ENCODE data around the gene TUBGCP3. TPM values are rescaled to one million over a fixed set of nuclear protein-coding genes. Genes with fewer than 3 reads are reported as not detected.
"Not testable (repeated sequence)": the region's sequence is repeated elsewhere in the genome, so short reads cannot be mapped to it uniquely, and the experiment has no call there.

TUBGCP3 gene
- total RNA-seq, 2 donors from 2014 or later: 27.3 to 67.2 TPM

DNA sequence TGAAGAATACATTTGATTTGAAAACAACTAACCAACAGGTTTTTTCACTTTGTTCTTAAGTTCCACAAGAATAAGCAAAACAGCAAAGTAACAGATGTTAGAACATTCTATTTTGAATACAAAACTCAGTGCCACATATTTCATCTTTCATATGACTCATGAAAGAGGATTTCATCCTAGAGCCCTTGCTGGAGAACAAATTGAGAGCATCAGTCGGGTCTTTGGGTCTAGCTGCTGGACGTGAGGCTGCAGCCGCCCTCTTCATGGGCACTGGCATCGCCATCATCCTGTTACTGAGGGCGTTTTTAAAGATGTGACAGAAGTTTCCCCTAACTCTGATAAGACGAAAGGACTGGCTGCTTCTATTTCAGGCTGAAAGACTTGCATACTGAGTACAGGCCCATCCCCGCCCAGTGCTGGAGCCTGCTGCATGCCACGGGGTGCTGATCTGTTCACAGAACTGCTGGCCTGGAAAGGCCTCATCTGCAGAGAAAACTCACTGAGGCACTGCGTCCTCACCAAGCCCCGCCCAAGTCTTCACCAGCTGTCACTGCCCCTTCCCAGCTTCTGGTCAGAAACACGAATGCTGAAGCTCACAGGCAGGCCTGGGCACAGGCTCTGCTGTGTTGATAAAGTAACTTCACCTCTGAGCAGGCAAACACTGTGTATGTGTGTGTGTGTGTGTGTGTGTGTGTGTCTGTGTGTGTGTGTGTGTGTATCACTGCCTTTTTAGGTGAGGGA is 101.4 kb downstream of the TUBGCP3 start:
- peaks cover 14 to 19% of the 10 kb centered on the region in 2 donors for H3K36me3 Mint-ChIP-seq
- H3K9me3 Mint-ChIP-seq: peaks cover 0 to 3% of the 10 kb centered on the region in 2 donors
- no peak overlapping the region for H3K27ac Mint-ChIP-seq
- no peak for ATAC-seq
- no peak for DNase-seq (ENCODE audit: low spot score in 2 of 2)

DNA sequence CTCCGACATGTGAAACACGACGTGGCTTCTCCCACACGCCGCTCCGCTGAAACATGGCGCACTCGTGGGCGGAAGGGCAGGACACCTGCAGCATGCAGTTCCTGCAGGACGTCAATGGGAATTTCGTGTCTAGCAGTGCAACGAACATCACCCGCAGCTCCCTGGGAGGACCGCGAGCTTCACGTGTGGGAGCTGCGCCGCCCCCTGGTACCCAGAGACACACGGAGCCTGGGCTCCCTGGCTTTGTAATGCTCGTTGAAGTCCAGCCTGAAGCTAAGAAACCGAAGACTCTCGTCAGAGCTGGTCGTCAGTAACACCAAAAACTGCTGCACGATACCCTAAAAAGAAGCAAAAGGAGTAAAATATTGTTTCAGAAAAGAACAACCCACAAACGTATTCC is 102.1 kb downstream of the TUBGCP3 start:
- H3K36me3 Mint-ChIP-seq: peaks cover 14 to 23% of the 10 kb centered on the region in 2 donors
- not testable (repeated sequence) for H3K27ac Mint-ChIP-seq; H3K9me3 Mint-ChIP-seq; ATAC-seq; DNase-seq (ENCODE audit: low spot score in 2 of 2)

DNA sequence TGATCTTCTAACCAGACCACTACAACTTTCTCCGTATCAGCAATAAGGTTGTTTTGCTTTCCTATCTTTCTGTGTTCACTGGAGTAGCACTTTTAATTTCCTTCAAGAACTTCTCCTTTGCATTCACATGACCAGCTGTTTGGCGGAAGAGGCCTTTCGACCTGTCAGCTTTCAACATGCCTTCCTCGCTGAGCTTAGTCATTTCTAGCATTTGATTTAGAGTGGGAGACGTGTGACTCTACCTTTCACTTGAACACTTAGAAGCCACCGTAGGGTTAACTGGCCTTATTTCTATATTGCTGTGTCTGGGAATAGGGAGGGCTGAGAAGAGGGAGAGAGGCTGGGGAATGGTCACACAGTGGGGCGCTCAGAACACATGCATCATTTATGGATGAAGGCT is 104.7 kb downstream of the TUBGCP3 start:
- DNase-seq (ENCODE audit: low spot score in 2 of 2) (no peak), ATAC-seq (peak in 1 of 2 donors; percentile 9)
- peaks cover 0 to 7% of the 10 kb centered on the region in 2 donors for H3K9me3 Mint-ChIP-seq
- no peak overlapping the region for H3K27ac Mint-ChIP-seq
- peaks cover 14 to 23% of the 10 kb centered on the region in 2 donors for H3K36me3 Mint-ChIP-seq

DNA sequence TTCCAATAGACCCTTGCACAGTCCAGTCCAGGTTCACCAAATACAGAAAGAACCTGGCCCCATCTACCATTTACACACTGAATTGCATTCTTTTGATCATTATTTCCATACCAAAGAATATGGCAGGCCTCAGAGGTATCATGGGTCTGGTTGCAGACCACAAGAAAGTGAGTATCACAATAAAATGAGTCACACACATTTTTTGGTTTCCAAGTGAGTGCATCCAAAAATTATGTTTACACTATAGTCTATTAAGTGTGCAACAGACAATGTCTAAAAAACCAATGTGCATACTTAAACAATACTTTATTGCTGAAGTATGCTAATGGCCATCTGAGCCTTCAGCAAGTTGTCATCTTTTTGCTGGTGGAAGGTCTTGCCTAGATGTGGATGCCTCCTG is 106.5 kb downstream of the TUBGCP3 start:
- H3K36me3 Mint-ChIP-seq: peaks cover 8 to 13% of the 10 kb centered on the region in 2 donors
- H3K9me3 Mint-ChIP-seq: peaks cover 0 to 7% of the 10 kb centered on the region in 2 donors
- DNase-seq (ENCODE audit: low spot score in 2 of 2): no peak
- ATAC-seq: peak in 1 of 2 donors; percentile 72
- H3K27ac Mint-ChIP-seq: no peak overlapping the region

DNA sequence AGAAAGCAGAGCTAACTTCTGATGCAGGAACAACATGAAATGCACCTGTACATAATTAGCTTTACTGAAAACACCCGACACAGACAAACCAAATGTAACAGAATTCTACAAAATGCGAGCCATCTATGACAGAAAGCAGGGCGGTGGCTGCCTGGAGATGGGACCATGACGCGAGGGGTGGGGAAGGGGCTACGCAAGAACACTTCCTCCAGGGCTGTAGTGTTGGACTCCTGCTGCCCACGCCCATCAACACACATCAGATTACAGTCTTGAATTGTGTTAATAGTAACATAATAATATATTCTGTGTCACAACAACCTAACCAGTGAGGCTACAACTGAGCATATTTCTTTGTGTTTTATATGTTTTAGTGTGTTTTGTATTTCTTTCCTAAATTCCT is 108.6 kb downstream of the TUBGCP3 start:
- ATAC-seq (no peak), DNase-seq (ENCODE audit: low spot score in 2 of 2) (no peak)
- Mint-ChIP-seq H3K36me3 (peaks cover 0 to 5% of the 10 kb centered on the region in 2 donors), H3K27ac (no peak overlapping the region), H3K9me3 (peaks cover 0 to 7% of the 10 kb centered on the region in 2 donors)

DNA sequence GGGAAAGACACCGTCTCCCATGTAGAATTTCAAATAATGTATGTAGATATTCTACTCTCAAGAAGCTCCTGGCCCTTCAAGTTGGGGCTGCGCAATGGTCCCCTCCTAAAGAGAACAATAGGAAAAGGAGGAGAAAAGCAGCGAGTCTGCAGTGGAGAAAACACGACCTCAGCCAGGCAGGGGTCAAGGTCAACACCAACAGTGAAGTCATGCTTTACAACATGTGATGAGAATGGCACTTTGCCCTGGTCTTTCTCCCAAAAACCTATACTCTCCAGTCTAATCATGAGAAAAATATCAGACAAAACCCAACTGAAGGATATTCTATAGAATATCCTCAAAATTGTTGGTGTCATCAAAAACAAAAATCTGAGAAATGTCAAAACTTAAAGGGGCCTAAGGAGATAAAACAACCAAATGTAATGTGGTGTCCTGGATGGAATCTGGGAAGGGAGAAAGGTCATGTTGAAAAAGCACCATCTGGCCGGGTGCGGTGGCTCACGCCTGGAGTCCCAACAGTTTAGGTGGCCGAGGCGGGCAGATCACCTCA is 110.8 kb downstream of the TUBGCP3 start:
- Mint-ChIP-seq H3K27ac (no peak overlapping the region), H3K9me3 (peaks cover 6 to 10% of the 10 kb centered on the region in 2 donors), H3K36me3 (peaks cover 5 to 12% of the 10 kb centered on the region in 2 donors)
- no peak for DNase-seq (ENCODE audit: low spot score in 2 of 2)
- no peak for ATAC-seq

DNA sequence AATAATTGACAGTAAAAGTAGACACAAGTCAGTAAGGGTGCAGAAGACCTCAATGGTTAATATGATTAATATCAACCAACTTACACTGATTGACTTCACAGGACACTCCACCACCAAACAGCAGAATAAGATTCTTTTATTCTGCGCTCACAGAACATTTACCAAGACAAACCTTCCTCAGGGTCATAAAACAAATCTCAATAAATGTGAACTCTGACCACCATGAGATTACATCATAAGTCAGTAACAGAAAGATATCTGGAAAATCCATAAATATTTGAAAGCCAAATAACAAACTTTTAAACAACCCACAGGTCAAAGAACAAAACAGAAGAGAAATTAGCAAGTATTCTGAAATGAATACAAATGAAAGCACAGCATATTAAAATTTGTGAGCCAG is 112.1 kb downstream of the TUBGCP3 start:
- H3K36me3 Mint-ChIP-seq: peaks cover 7 to 15% of the 10 kb centered on the region in 2 donors
- peaks cover 5 to 8% of the 10 kb centered on the region in 2 donors for H3K9me3 Mint-ChIP-seq
- DNase-seq (ENCODE audit: low spot score in 2 of 2): no peak
- H3K27ac Mint-ChIP-seq: no peak overlapping the region
- ATAC-seq: no peak

DNA sequence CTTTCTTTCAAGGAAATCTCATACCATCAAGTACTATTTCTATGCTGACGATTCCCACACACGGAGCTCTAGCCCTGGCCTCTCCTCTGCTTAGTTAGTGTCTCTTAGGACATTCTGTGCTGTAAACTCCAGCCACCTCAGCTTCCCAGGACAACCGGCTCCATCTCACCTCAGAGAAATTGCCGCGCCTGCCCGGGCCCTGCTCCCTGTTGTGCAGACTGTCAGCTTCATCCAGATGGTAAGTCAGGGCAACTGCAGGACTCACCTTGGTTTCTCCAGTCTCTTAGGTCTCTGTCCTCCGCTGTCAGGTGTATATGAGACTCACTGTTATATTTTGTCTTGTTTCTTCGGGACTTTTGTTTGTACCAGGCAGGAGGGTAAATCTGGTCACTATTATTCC is 113.1 kb downstream of the TUBGCP3 start:
- ATAC-seq: no peak
- DNase-seq (ENCODE audit: low spot score in 2 of 2): no peak
- Mint-ChIP-seq H3K27ac (no peak overlapping the region), H3K9me3 (peaks cover 5 to 8% of the 10 kb centered on the region in 2 donors), H3K36me3 (peaks cover 7 to 16% of the 10 kb centered on the region in 2 donors)

DNA sequence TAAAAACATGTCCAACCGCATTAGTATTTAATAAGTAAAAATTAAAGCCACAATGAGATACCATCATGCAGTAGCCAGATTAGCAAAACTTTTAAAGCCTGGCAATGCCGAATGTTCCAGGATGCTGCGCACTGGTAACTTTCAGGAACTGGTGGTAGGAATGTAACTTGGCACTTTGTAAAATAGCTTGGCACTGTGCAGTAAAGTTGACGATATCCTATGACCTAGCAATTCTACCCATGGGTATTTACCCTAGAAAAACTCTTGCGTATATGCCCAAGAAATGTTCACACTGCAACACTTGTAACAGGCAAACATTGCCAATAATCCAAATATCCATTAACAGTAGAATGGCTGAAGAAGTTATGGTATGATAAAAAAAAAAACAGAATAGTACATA is 114.1 kb downstream of the TUBGCP3 start:
- ATAC-seq: no peak
- Mint-ChIP-seq H3K9me3 (peaks cover 5 to 8% of the 10 kb centered on the region in 2 donors), H3K36me3 (peaks cover 7 to 16% of the 10 kb centered on the region in 2 donors), H3K27ac (no peak overlapping the region)
- no peak for DNase-seq (ENCODE audit: low spot score in 2 of 2)

DNA sequence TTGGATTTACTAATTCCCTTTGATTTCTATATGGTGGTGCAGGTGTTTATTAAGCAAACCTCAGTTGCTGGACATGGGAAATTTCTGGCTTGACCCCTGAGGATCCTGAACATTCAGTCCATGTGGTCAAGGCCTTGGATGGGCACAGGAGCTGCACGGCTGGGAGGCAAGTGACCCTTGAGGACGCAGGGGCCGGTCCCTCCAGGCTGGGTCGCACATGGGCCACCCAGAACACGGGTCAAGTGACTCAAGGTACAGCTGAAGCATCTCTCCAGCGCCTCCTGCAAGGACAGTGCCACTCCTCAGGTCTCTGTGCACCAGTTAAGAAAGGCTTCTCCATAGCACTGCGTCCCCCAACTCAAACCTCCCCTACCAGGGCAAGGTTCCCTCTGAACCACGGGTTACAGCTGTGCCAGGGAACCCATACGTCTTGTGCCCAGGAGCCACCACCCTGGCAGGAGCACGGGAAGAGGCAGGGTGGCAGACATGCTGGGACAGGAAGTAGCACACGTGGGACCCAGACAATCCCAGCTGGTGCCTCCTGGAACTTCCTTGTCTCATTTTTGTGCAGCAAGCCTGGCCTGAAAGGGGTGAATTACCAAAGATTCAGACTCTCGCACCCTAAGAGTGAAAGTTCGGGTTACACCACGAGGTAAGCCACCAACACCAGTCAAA is 118.7 kb downstream of the TUBGCP3 start:
- peak in 1 of 2 donors; percentile 33 for DNase-seq (ENCODE audit: low spot score in 2 of 2)

DNA sequence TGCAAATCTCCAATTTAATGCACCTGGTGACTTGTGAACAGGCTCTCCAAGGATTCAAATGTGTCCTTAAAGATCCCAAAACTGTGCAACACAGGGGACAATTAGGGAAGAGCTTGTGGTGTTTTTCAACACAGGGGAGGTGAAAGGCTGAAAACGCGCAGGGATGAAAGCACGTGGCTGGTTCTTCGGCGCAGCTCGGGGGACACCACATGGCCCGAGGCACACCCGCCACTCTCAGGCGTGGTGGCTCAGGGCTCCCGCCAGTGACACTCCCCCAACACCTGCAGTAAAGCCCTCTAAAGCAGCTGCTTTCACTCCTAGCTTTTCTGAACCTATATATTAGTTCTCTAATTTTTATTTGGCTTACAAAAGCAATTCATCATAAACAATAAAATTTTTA is 119.9 kb downstream of the TUBGCP3 start:
- H3K36me3 Mint-ChIP-seq: peaks cover 7 to 16% of the 10 kb centered on the region in 2 donors
- H3K9me3 Mint-ChIP-seq: peaks cover 5 to 8% of the 10 kb centered on the region in 2 donors
- DNase-seq (ENCODE audit: low spot score in 2 of 2) (peak in 1 of 2 donors; percentile 9), ATAC-seq (no peak)
- H3K27ac Mint-ChIP-seq: no peak overlapping the region

More for the DNA sequence above, 118.7 kb downstream of the TUBGCP3 start:
- no peak for ATAC-seq
- H3K27ac Mint-ChIP-seq: no peak overlapping the region
- peaks cover 5 to 8% of the 10 kb centered on the region in 2 donors for H3K9me3 Mint-ChIP-seq
- peaks cover 7 to 16% of the 10 kb centered on the region in 2 donors for H3K36me3 Mint-ChIP-seq

DNA sequence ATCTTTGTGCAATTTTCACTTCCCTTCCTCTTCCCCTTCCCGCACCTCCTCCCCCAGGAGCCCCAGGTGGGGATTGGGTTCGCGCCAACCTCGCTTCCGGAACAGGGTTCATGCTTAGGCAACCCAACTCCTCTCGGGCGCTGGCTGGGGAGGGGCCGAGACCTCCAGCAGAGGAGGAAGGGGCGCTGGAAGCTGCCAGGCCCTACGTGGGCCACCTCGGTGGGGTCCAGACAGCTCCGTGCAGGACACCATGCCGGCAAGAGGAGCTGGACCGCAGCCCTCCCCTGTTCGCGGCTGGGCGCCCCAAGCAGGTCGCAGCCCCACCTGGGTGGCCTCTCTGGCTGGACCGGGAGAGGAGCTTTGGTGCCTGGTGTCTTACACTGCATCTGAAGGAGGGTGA is 120.7 kb downstream of the TUBGCP3 start:
- ATAC-seq: no peak
- Mint-ChIP-seq H3K9me3 (peaks cover 5 to 8% of the 10 kb centered on the region in 2 donors), H3K36me3 (peaks cover 7 to 13% of the 10 kb centered on the region in 2 donors), H3K27ac (no peak overlapping the region)
- DNase-seq (ENCODE audit: low spot score in 2 of 2): peak in 1 of 2 donors; percentile 21

DNA sequence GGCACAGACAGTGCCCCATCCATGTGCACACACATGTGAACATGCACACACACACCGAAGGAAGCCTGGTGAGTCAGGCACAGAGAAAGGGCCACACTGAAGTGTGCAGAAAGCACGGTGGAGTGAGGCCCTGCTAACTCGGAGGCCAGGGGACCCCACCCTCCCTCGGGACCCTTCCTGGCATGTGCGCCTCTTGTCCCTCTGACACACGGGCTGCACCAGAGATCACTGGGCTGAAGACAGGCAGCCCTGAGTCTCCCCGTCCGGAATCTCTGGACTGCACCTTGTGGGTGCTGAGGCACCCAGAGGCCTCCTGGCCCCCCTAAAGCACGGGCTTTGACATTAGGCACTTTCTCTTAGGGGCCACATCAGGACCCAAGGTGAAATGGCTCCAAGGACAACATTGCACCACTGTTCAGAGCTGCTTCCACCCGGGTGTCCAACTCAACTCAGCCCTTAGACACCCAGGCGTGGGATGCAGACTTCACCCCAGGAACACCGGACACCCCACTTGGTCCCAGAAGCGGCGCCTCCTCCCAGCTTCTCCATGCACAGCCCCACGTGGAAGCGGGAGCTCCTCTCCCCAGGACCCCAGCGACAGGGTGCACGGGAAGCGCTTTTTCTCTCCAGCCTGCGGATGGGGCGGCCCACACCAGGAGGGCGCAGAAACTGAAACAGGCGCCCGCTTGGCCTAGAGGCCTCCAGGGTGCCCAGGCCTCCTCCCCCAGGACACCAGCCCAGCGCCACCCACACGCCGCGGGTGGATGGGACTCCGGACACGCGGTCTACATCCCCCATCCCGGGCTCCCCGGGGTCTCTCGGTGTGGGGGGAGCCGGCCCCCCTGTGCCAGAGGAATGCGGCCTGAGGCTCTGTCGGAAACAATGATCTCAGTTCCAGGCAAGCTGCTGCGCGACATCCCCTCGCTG is 121.6 kb downstream of the TUBGCP3 start:
- ATAC-seq (peak in 1 of 2 donors; percentile 18), DNase-seq (ENCODE audit: low spot score in 2 of 2) (peak in 1 of 2 donors; percentile 21)
- Mint-ChIP-seq H3K9me3 (peaks cover 9% of the 10 kb centered on the region in 2 donors), H3K27ac (no peak overlapping the region), H3K36me3 (peaks cover 9 to 17% of the 10 kb centered on the region in 2 donors)

DNA sequence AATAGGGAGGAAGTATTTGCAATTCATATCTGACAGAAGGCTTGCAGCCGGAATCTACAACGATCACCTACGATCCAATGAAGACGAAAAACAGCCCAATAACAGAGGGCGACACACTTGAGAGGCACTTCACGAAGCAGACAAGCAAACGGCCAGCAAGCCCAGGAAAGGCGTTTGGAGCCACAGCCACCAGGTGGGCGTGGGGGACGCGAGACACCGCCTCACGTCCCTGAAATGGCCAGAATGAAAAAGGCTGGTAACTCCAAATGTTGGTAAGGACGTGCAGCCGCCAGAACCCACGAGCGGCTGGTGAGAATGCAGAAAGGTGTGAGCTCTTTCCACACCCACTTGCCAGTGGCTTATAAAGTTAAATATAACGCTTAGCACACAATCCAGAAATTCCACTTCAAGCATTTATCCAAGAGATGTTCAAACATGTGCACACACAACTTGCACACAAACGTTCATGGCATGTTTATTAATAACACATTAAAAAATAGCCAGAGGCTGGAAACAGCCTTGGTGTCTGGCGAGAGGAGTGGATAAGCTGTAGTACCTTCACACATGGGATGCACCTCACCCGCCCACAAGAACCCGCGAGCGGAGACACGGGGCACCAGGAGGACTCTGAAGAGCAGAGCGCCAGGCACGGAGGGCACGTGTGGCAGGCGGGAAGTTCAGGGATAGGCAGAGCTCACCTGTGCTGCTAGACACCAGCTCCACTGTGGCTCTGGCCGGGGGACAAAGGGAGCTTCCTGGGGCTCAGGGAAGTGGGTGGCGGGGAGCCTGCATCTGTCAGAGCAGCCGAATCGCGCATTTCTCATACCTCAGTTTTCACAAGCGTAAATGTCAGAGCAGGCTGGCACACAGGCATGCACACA is 122.5 kb downstream of the TUBGCP3 start:
- Mint-ChIP-seq H3K36me3 (peaks cover 9 to 15% of the 10 kb centered on the region in 2 donors), H3K9me3 (peaks cover 9% of the 10 kb centered on the region in 2 donors), H3K27ac (no peak overlapping the region)
- ATAC-seq: no peak
- peak in 1 of 2 donors; percentile 28 for DNase-seq (ENCODE audit: low spot score in 2 of 2)

DNA sequence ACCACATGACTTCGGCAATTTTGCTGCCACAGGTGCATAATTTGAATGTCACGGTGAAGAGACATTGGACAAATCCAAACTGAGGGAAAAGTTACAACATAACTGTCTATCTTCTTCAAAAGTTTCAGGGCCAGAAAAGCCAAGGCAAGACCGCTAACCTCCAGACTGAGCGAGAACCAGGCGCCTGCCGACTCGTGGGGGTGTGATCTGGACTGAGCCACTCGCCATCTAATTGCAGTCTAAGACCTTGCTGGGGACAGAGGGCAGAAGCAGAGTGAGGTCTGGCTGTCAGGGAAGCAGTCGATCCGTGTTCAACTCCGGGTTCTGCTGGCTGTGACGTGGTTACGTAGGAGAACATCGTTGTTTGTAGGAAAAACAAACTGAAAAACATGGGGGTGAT is 123.2 kb downstream of the TUBGCP3 start:
- ATAC-seq (no peak), DNase-seq (ENCODE audit: low spot score in 2 of 2) (peak in 1 of 2 donors; percentile 13)
- no peak overlapping the region for H3K27ac Mint-ChIP-seq
- peaks cover 9 to 17% of the 10 kb centered on the region in 2 donors for H3K36me3 Mint-ChIP-seq
- peaks cover 9 to 14% of the 10 kb centered on the region in 2 donors for H3K9me3 Mint-ChIP-seq
